ENCODE data around the gene LEFTY1. TPM values are rescaled to one million over a fixed set of nuclear protein-coding genes. Genes with fewer than 3 reads are reported as not detected.

The LEFTY1 gene
- total and polyA plus RNA-seq, 2 of the 13 experiments (the other 11 are each of a cell fraction or from before 2014, with no cell fraction given), result 0.29 to 0.79 TPM

GRCh38 chr1:225897595-225898514 lies 8.9 kb upstream of the LEFTY1 start (continued):
- TF ChIP-seq ZNF318 (CRISPR knock-in tag; IDR thresholded peaks at IDR 0.05), result no peak
- no peak for TF ChIP-seq NPAS2 (CRISPR knock-in tag; IDR thresholded peaks at IDR 0.05; ENCODE audit: borderline replicate concordance)
- TF ChIP-seq ZNF296 (CRISPR knock-in tag; conservative IDR thresholded peaks at IDR 0.05), result no peak
- TF ChIP-seq TCF7L2 (IDR thresholded peaks at IDR 0.05; ENCODE audit: low read depth, low read length), result no peak
- TF ChIP-seq HOXA3 (CRISPR knock-in tag; IDR thresholded peaks at IDR 0.05), result 0 out of 2 replicates have a peak, but pooled peaks have one; percentile 3
- TF ChIP-seq ZBTB26 (CRISPR knock-in tag; IDR thresholded peaks at IDR 0.05; ENCODE audit: borderline replicate concordance), result no peak
- TF ChIP-seq ZNF609 (CRISPR knock-in tag; IDR thresholded peaks at IDR 0.05; ENCODE audit: borderline replicate concordance), result no peak; the same call in 1 of the 2 replicates
- peak; percentile 29; the same call in 1 of the 2 replicates for TF ChIP-seq HNF1B (CRISPR knock-in tag; IDR thresholded peaks at IDR 0.05)
- no peak for TF ChIP-seq RXRA (CRISPR knock-in tag; IDR thresholded peaks at IDR 0.05)
